COLO829 (cell line): Measurements from ENCODE around the gene JDP2.
"Not testable (repeated sequence)": the region's sequence is repeated elsewhere in the genome, so short reads cannot be mapped to it uniquely, and the experiment has no call there.

ENCODE experiments used
- DNase-seq: peaks from one replicate; pipeline ENCODE4 v3.0.0; 2012; ENCODE audit warnings: low spot score

Gene JDP2

GRCh38 chr14:75456069-75456996 lies 28.5 kb downstream of the JDP2 start:
- DNase-seq = no peak

- no peak for DNase-seq
Observed at GRCh38 chr14:75456997-75457335, 29.1 kb downstream of the JDP2 start.

- no peak for DNase-seq
Observed at GRCh38 chr14:75457648-75458165, 29.9 kb downstream of the JDP2 start.

GRCh38 chr14:75458305-75458704 lies 30.5 kb downstream of the JDP2 start:
- DNase-seq = no peak

GRCh38 chr14:75459099-75459741 lies 31.4 kb downstream of the JDP2 start:
- DNase-seq = no peak

- DNase-seq = no peak
Observed at GRCh38 chr14:75459791-75460190, 32.0 kb downstream of the JDP2 start.

- no peak for DNase-seq
Observed at GRCh38 chr14:75460394-75460793, 32.6 kb downstream of the JDP2 start.

- DNase-seq = no peak
Observed at GRCh38 chr14:75461303-75461702, 33.5 kb downstream of the JDP2 start.

GRCh38 chr14:75461755-75462349 lies 34.0 kb downstream of the JDP2 start:
- DNase-seq = no peak

GRCh38 chr14:75464626-75465025 lies 36.8 kb downstream of the JDP2 start:
- no peak for DNase-seq

- no peak for DNase-seq
Observed at GRCh38 chr14:75467763-75468162, 39.9 kb downstream of the JDP2 start.

GRCh38 chr14:75469164-75469563 lies 41.3 kb downstream of the JDP2 start:
- no peak for DNase-seq

GRCh38 chr14:75469606-75470237 lies 41.9 kb downstream of the JDP2 start:
- no peak for DNase-seq

GRCh38 chr14:75470238-75470797 lies 42.5 kb downstream of the JDP2 start:
- DNase-seq = no peak

- no peak for DNase-seq
Observed at GRCh38 chr14:75471059-75471458, 43.2 kb downstream of the JDP2 start.

GRCh38 chr14:75474127-75474526 lies 46.3 kb downstream of the JDP2 start:
- DNase-seq = not testable (repeated sequence)

GRCh38 chr14:75476274-75476995 lies 48.6 kb downstream of the JDP2 start:
- no peak for DNase-seq

GRCh38 chr14:75477881-75478280 lies 50.1 kb downstream of the JDP2 start:
- DNase-seq = no peak

GRCh38 chr14:75479770-75480600 lies 52.2 kb downstream of the JDP2 start:
- DNase-seq = no peak

- no peak for DNase-seq
Observed at GRCh38 chr14:75482366-75482765, 54.5 kb downstream of the JDP2 start.
